GM21529 (cell line): ENCODE data around the gene SLC27A1.
"Not testable (repeated sequence)": the region's sequence is repeated elsewhere in the genome, so short reads cannot be mapped to it uniquely, and the experiment has no call there.

Experiments used
- ATAC-seq: cut with Tn5 transposase; IDR thresholded peaks from one replicate; pipeline ENCODE4 v1.9.1; 2021; ENCODE audit not compliant: unreplicated experiment

The SLC27A1 gene

DNA sequence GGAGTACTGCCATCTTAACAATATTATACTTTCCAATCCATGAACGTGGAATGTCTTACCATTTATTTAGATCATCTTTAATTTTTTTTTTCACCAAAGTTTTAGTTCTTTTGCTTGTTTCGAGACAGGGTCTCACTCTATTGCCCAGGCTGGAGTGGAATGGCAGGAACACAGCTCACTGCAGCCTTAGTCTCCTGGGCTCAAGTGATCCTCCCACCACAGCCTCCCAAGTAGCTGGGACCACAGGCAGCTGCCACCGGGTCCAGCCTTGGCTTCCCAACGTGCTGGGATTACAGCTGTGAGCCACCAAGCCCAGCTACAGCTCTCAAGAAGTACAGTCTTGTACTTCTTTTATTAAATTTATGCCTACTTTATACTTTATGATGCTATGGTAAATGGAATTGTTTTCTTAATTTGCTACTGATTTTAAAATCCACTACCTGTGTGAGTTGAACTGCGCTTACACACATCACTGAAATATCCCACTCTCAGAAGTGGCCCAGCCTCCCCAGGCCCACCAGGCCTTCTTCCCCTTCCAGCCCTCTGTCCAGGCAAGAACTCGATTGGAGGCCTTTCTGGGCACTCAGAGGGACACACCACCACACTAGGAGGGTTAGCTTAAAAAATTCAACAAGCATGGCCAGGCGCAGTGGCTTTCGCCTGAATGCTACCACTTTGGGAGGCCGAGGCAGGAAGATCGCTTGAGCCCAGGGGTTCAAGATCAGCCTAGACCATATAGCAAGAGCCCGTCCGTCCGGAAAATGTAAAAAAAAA, 40.1 kb downstream of the SLC27A1 start:
- ATAC-seq = no peak

DNA sequence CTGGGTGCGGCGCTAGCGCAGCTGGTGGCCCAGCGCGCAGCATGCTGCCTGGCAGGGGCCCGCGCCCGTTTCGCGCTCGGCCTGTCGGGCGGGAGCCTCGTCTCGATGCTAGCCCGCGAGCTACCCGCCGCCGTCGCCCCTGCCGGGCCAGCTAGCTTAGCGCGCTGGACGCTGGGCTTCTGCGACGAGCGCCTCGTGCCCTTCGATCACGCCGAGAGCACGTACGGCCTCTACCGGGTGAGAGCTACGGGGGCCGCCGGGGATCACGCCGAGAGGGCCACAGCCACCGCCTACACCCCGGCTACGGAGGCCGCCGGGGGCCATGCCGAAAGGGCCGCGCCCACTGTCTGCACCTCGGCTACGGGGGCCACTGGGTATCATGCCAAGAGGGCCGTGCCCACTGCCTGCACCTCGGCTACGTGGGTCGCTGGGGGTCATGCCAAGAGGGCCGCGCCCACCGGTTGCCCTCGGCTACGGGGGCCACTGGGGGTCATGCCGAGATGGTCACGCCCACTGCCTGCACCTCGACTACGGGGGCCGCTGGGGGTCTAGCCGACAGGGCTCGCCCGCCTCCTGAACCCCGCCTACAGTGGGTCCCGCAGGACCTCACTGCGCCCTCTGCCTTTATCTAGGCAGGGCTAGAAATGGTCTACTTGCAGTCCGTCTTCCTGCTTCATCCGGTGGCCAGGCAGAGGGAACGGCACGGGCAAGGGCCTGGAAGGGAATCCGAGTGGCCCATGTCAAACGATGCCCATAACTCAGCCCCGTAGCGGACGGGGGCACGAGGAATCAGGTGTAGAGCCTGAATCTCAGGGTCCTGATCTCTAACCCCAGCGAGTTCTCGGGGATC, 41.6 kb downstream of the SLC27A1 start:
- ATAC-seq = peak; percentile 51

DNA sequence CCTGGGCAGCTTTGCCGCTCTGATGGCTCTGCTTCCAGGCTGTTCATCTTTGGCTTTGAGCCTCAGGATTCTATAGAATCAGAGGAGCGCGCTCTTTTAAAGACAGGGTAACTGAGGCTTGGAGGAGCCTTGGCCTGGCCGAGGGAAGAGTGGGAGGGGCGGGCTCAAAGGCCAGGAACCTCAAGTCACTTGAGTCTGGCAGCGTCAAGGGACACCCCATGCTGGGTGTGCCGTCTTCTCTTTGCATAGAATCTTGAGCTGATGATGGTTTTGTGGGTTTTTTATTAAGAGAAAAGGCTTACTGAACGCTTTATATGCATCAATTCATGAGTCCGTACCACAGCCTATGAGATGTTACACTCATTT, 42.2 kb downstream of the SLC27A1 start:
- no peak for ATAC-seq

DNA sequence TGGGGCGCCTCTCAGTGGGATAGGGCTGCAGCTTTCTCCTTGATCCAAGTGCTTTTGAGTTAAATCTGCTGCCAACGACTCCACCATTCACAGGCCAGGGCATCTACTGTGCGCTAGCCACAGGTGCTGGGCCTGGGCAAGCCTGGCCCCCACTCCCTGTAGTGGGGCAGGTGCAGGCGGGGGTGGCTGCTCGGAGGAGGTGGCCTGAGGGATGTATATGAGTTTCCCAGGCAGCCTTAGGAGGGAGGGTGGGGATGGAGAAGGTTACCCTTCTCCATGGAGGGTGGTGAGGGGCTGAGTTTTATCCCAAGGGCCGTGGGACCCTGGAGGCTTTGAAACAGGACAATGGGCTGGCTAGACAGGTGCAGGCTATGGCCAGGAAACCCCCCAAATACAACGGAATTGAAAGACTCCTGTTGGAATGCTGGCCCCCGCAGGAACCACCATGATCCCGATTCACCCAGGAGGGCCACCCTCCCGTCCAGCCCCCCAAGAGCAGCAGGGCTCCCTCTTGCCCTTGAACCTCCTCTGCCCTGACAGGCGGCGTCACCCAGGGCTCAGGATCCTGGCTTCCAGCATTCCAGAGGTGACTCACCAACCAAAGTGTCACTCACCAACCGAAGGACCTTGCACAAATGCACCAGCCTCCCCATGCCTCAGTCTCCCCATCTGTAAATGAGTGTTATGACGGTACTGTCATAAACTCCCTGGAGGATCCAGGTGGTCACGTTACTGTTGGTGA, 45.3 kb downstream of the SLC27A1 start:
- no peak for ATAC-seq

DNA sequence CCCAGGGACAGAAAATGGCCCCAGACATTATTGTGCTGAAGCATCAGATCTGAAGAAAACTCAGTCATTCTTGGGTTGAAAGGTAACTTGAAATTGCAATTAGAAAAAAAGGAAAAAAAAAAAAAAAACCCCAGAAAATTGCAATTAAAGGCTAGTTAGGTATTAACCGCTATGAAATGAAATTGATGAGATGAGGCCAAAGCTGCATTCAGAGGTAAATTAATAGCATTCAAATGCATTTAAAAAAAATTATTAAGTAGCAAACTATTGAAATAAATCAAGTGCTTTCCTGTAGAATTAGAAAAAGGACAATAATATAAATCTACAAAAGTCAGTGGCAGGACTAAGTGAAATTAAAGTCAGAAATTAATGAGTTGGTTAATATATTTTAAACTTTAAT, 47.6 kb downstream of the SLC27A1 start:
- no peak for ATAC-seq

DNA sequence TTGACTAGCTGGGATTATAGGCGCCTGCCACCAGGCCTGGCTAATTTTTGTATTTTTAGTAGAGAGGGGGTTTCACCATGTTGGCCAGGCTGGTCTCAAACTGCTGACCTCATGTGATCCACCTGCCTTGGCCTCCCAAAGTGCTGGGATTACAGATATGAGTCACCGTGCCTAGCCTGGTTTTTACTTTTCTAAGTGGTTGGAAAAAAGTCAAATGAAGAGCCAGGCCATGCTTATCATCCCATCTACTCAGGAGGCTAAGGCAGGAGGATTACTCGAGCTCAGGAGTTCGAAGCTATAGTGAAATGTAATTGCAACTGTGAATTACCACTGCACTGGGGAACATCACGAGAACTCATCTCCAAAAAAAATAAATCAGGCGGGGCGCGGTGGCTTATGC, 48.3 kb downstream of the SLC27A1 start:
- ATAC-seq = not testable (repeated sequence)

DNA sequence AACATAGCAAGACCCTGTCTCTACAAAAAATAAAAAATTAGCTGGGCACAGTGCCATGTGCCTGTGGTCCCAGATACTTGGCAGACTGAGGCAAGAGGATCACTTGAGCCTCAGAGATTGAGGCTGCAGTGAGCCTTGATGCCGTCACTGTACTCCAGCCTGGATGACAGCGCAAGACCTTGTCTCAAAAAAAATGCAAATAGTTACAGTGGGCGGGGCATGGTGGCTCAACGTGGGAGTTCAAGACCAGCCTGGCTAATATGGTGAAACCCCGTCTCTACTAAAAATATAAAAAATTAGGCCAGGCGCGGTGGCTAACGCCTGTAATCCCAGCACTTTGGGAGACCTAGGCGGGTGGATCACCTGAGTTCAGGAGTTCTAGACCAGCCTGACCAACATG, 49.6 kb downstream of the SLC27A1 start:
- ATAC-seq = no peak

DNA sequence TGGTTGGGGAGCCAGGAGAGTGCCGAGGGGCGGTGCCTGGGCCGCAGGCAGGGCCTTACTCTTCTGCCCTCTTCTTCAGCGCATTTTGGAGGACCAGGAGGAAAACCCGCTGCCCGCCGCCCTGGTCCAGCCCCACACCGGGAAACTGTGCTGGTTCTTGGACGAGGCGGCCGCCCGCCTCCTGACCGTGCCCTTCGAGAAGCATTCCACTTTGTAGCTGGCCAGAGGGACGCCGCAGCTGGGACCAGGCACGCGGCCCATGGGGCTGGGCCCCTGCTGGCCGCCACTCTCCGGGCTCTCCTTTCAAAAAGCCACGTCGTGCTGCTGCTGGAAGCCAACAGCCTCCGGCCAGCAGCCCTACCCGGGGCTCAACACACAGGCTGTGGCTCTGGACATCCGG, 50.5 kb downstream of the SLC27A1 start:
- no peak for ATAC-seq

DNA sequence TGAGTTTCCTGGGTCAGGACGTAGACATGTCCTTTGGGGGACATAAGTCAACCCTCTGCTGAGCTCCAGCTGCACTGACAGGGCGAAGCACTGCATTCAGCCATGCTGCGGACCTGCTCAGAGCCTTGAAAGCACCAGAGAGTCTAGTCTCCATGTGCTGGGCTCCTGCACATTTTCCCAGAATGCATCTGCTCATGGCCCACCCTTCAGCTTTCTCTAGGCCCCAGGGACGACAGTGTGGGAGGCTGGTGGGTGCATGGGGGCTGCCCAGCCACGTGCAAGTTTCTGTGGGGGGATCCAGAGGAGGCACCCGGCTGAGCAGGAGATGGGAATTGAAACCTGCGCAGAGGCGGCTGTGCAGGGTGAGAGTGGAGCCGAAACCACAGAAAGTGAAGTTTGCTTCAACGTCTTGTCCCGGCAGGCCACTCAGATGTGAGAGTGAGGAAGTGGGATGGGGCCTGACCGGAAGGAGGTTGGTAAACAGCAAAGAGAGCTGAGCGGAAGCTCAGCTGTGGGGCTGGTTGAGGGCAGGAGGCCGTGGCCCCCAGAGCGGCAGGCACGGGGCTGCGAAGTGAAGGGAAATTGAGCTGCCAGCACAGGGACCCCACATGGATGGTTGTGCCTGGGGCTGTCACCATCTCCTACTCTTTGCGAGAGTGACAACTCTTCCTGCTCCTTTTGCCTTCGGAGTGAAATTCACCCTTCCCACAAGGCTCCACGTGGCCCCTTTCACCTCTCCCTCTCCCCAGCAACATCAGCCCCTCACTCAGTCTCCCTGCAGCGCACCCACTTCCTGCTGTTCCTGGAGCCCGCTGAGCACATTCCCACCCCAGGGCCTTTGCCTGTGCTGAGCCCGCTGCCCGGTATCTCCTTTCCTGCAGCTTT, 52.9 kb downstream of the SLC27A1 start:
- ATAC-seq = peak; percentile 77

DNA sequence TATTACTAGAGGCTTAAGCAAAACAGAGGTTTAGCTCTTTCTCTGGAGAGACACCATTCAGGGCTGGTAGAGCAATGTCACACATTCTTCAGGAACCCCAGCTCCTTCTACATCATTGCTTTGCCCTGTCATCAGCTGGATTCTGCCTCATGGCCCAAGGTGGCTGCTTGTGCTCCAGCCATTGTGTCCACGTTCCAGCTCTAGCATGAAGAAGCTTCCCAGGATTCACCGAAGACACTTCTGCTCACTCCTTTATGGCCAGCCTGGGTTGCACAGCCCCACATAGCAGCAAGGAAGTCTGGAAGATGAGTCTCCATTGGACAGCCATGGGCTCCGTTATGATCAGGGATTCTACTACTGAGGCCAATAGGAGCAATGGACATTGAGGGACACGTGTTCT, 54.3 kb downstream of the SLC27A1 start:
- ATAC-seq = no peak

DNA sequence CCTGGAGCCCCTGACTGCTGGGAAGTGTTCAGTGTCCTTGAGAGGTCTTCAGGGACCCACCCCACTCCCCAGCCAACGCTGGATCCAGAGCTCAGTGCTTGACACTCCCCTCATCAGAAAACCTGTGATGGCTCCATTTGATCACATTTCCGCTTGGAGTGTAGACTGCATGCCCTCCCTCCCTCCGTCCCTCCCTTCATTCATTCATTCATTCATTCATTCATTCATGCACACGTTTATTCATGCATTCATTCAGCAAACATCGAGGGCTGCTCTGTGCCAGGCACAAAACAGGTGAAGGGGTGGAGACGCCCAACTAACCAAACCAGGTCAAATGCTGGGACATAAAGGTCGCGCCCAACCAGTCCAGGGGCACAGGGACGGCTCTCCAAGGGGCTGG, 54.8 kb downstream of the SLC27A1 start:
- ATAC-seq = no peak

DNA sequence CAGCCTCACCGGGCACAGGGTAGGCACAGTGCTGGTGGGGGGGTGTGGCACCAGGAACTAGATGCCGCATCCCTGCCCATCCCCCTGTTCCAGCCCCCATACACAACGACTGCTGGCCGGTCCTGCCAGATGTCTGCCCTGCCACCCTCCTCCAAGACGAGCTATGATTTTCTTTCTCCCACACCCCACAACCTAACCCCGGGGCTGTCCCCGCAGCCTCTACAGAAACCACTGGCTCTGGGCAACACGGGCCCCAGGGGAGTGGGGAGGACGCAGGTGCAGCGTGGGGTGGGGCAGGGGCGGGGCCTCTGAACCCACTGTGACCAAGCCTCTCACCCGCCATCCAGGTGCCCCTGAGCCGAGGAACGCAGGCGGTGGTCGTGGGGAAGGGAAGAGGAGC, 56.6 kb downstream of the SLC27A1 start:
- no peak for ATAC-seq

DNA sequence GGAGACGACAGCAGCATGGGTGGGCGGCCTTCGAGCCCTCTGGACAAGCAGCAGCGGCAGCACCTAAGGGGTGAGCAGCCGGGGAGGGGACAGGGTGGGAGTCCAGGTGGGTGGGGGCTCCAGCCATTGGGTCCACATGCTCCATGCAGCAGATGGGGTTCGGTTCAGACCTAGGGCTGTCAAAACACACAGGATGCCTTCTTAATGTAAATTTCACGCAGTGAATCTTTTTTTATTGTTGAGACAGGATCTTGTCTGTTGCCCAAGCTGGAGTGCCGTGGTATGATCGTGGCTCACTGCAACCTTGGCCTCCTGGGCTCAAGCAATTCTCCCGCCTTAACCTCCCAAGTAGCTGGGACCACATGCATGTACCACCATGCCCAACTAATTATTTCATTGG, 57.0 kb downstream of the SLC27A1 start:
- no peak for ATAC-seq

DNA sequence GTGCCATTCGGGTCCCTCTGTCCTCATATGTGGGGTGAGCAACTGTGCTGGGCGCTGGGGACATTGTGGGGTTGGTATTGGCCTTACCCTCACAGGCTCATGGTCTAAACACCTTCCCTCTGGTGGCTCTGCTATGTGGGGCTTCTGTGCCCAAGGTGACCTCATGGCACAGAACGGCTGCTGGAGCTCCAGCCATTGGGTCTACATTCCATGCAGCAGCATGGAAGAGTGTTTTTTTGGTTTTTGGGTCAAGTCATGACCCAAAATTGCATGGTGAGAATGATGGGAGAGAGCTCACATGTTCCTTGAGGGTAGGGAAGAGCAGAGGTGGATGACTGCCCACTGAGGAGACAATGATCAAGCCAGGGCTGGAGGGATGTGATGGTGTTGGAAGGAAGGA, 58.3 kb downstream of the SLC27A1 start:
- no peak for ATAC-seq

DNA sequence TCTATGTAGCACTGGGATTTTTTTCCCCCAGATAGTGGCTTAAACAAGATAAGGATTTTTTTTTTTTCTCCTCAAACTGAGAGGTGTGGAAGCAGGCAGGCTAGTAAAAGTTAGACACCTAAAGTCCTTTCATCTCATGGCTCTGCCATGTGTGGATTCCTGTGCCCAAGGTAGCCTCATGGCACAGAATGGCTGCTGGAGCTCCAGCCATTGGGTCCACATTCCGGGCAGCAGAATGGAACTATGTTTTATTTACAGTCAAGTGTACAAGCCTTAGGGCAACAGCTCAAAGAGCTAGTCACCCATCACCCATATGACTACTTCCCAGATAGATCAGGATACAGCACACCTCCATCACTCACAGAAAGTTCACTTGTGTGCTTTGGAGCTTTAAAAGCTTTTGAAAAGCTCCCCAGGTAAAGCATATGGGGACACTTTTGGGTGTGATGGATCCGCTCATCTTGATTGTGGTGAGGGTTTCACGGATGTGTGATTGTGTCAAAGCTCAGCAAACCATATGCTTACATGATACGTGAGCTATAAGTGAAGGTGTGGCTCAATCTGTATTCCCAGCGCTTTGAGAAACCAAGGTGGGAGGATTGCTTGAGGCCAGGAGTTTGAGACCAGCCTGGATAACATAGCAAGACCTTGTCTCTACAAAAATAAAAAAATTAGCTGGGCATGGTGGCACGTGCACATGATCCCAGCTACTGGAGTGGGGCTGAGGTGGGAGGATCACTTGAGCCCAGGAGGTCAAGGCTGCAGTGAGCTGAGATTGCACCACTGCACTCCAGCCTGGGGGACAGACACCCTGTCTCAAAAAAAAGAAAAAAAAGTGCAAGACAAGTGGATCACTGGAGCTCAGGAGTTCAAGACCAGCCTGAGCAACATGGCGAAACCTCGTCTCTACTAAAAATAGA, 59.2 kb downstream of the SLC27A1 start:
- no peak for ATAC-seq

DNA sequence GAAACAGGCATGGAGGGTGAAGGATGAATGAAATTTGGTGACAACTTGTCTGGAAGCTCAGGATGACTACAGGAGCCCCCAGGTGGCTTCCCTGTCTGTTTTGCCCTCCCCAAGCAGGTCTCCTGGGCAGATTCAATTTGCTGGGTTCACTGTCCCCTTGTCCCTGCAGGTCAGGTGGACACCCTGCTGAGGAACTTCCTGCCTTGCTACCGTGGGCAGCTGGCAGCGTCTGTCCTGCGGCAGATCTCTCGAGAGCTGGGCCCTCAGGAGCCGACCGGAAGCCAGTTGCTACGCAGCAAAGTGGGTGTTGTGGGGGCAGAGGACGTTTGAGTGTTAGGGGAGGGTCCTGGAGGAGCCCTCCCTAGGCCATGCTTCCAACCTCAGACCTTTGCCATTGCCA, 60.3 kb downstream of the SLC27A1 start:
- no peak for ATAC-seq

DNA sequence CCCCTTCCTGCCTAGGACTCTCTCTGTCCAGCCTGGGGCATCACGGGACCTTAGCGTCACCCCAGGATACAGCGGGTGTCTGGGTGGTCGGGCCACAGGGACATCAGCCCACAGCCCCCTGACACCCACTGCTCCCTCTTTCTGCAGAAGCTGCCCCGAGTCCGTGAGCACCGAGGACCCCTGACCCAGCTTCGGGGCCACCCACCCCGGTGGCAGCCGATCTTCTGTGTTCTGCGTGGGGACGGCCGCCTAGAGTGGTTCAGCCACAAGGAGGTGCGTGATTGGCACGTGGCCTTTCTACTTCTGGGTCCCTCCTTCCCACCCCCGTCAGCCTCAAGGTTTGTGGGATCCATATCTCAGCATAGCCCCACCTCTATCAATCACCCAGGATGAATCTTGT, 61.8 kb downstream of the SLC27A1 start:
- no peak for ATAC-seq

DNA sequence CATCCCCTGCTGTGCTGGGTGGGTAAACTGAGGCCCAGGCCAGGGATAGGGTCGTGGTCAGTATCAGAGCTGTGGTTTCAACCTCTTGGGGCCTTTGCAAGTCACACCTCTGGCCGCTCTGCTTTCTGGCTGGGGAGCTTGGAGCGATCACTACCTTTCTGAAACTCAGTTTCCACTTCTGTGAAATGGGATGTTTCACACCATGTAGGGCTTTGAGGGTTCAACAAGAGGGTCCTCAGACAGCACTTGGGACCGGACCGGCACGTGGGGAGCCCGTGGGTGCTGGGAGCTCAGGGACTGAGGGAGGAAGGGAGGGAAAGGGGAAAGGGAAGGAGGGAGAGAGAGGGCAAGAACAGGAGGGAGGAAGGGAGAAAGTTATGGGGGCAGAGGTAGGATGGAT, 62.2 kb downstream of the SLC27A1 start:
- no peak for ATAC-seq

DNA sequence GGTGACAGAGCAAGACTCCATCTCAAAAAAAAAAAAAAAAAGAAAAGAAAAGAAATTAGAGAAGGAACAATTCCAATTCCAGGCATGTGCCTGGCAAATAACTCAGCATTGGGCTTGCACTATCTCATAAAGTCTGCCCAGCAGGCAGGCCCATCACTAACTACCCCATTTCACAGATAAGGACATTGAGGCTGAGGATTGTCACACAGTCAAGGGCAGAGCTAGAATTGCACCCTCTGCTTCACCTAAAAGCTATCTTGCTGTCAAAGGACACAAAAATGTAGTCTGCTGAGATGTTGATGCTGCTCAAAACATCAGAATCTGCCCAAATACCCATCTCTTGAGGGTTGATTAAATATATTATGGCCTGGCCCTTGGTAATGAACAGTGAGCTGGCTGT, 64.4 kb downstream of the SLC27A1 start:
- no peak for ATAC-seq

DNA sequence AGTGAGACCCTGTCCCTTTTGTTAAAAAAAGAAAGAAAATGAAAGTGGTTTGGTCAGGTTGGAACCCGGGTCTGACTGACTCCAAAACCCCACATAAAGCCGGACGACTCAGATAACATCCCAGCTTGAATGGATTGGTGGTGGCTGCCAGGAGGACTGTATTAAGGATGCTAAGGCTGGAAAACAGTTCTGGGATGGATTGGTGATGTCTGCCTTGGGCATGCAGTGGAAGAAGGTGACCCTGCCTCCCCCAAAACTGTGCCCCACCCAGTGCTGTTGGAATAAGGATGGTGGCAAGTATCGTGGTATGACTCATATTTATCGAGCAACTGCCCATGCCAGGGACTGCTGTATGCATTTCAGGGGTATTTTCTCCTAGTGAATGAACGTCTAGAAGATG, 66.6 kb downstream of the SLC27A1 start:
- no peak for ATAC-seq
